Measurements from ENCODE around the gene AGRN. TPM values are rescaled to one million over a fixed set of nuclear protein-coding genes. Genes with fewer than 3 reads are reported as not detected.

The AGRN gene
- total RNA-seq, 1 experiment from 2014 or later = 175 TPM

DNA sequence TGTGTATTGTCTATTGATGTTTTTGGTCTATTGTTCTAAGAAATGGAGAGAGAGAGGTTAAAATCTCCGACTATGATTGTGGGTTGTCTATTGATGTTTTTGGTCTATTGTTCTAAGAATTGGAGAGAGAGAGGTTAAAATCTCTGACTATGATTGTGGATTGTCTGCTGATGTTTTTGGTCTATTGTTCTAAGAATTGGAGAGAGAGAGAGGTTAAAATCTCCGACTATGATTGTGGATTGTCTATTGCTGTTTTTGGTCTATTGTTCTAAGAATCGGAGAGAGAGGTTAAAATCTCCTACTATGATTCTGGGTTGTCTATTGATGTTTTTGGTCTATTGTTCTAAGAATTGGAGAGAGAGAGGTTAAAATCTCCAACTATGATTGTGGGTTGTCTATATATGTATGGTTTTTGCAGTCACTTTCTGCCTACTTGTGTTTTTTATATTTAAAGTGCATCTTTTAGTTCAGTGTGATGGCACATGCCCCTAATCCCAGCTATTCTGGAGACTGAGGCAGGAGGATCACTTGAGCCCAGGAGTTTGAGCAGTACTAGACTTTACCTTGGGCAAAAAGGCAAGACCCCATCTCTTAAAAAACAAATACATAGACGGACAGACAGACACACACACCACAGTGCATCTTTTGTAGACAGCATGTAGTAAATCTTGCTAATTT, 79.7 kb downstream of the AGRN start:
- Histone ChIP-seq H4K8ac (replicated peaks; ENCODE audit: insufficient read length, low read depth, low read length) (no peak overlapping the region), H3T11ph (ENCODE audit: low read length) (no peak overlapping the region), H3K79me1 (ENCODE audit: insufficient read depth, low read depth, low read length, poor library complexity, severe bottlenecking) (no peaks in the 10 kb centered on the region), H2BK12ac (ENCODE audit: insufficient read length, low read depth, low read length) (no peak overlapping the region), H3K23me2 (ENCODE audit: insufficient read length, low read depth, low read length, poor library complexity, severe bottlenecking) (no peaks in the 10 kb centered on the region), H2BK20ac (ENCODE audit: low read depth, low read length, poor library complexity, severe bottlenecking) (no peak overlapping the region), H2BK15ac (ENCODE audit: low read depth, low read length) (no peak overlapping the region), H2AK5ac (ENCODE audit: insufficient read length, low read length) (no peak overlapping the region), H3K4me2 (ENCODE audit: insufficient read depth, insufficient read length, low read length) (no peak overlapping the region), H3K18ac (ENCODE audit: insufficient read length, low read depth, low read length) (no peak overlapping the region), H3K27ac (ENCODE audit: insufficient read length, low read depth, low read length) (no peak overlapping the region), H3K14ac (ENCODE audit: insufficient read depth, low read length) (no peak overlapping the region), H3K79me2 (ENCODE audit: insufficient read depth, low read length) (no peaks in the 10 kb centered on the region), H3K23ac (ENCODE audit: insufficient read length, low read depth, low read length) (no peak overlapping the region), H4K91ac (ENCODE audit: insufficient read length, low read depth, low read length) (no peak overlapping the region), H2BK5ac (ENCODE audit: insufficient read length, low read length) (no peak overlapping the region), H2BK120ac (ENCODE audit: low read depth, low read length, poor library complexity, severe bottlenecking) (no peak overlapping the region), H3K4me1 (ENCODE audit: insufficient read depth, low read length) (no peaks in the 10 kb centered on the region), H3K9me3 (ENCODE audit: control insufficient read depth, low read depth, low read length) (no peaks in the 10 kb centered on the region), H3K56ac (ENCODE audit: insufficient read length, low read depth, low read length) (no peak overlapping the region), H4K5ac (ENCODE audit: insufficient read length, low read depth, low read length) (no peak overlapping the region), H3K4ac (ENCODE audit: low read depth, low read length) (no peak overlapping the region), H3K27me3 (ENCODE audit: insufficient read depth, low read length) (no peaks in the 10 kb centered on the region), H2AFZ (ENCODE audit: low read length) (no peak overlapping the region), H4K20me1 (ENCODE audit: control insufficient read depth, insufficient read depth, insufficient read length) (no peaks in the 10 kb centered on the region), H3K9ac (ENCODE audit: extremely low read depth, insufficient read length, low read length) (no peak overlapping the region)
- H3K4me3 Mint-ChIP-seq = no peak overlapping the region
- H3K9me3 Mint-ChIP-seq = peaks cover 27 to 43% of the 10 kb centered on the region in 2 experiments
- DNase-seq = no peak
- no peaks in the 10 kb centered on the region for H3K4me1 Mint-ChIP-seq
- TF ChIP-seq, protein P1, sequence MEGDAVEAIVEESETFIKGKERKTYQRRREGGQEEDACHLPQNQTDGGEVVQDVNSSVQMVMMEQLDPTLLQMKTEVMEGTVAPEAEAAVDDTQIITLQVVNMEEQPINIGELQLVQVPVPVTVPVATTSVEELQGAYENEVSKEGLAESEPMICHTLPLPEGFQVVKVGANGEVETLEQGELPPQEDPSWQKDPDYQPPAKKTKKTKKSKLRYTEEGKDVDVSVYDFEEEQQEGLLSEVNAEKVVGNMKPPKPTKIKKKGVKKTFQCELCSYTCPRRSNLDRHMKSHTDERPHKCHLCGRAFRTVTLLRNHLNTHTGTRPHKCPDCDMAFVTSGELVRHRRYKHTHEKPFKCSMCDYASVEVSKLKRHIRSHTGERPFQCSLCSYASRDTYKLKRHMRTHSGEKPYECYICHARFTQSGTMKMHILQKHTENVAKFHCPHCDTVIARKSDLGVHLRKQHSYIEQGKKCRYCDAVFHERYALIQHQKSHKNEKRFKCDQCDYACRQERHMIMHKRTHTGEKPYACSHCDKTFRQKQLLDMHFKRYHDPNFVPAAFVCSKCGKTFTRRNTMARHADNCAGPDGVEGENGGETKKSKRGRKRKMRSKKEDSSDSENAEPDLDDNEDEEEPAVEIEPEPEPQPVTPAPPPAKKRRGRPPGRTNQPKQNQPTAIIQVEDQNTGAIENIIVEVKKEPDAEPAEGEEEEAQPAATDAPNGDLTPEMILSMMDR (conservative IDR thresholded peaks at IDR 0.05) = no peak
- no CpG with 5 or more reads among the region's 4 CpGs for WGBS (ENCODE audit: extremely low coverage, insufficient read length, low lambda C conversion rate)
- H3K27ac Mint-ChIP-seq = no peak overlapping the region
- H3K36me3 Mint-ChIP-seq (ENCODE audit: insufficient read depth in 1 of 3, low read depth in 3 of 3) = peaks cover 4 to 27% (median 7%) of the 10 kb centered on the region in 3 experiments
- peaks cover 29% of the 10 kb centered on the region for H3K27me3 Mint-ChIP-seq (ENCODE audit: low read depth)

All from H9 (cell line).